SH-SY5Y (cell line): ENCODE results near the gene PRR33.

Source experiments
- GATA2 ChIP-seq: IDR thresholded peaks from 2 replicates; pipeline ENCODE4 v1.6.1; 2011; ENCODE audit warnings: mild to moderate bottlenecking, low read depth, low read length
- GATA3 ChIP-seq: IDR thresholded peaks from 2 replicates; pipeline ENCODE4 v1.6.1; 2011; ENCODE audit warnings: low read depth, mild to moderate bottlenecking, low read length, moderate library complexity

DNA sequence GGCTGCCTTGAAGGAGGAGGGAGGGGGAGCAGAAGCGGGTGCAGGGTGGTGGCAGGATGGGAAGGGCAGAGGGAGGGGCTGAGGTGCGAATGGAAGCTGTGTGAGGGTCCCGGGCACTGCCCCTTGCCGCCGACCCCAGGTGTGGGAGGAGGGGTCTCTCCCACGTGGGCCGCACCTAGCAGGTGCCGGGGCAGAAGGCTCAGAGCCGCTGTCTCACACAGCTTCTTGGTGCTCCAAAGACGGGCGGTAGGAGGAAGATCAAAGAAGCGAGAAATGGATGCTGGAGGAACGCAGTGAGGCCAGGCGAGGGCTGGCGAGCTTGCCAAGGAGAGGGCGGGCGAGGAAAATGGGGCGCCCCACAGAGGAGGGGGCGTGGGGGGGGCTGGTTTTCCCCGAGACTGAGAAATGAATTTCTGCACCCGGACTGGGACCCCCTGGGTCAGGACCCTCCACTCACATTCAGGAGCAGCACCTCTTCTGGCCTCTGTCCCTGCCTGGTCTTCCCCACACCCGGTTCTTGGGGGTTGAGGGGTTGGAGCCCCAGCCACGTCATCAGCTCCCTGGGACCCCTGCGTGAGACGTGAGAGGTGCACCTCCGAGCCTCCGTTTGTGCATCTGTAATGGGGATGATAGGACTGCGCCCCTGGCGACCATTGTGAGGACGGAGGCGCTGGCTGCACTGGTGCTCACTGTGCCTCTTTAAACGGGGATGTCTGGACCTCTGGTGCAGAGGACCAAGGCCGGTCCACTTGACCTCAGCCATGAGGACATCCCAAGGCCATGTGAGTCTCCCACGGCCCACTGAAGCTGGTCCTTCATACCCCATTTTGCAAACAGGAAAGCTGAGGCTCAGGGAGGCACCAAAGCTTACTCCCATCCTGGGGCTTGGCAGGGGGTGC, 22.0 kb downstream of the PRR33 start:
- TF ChIP-seq GATA3, result no peak
- no peak for TF ChIP-seq GATA2
